Urothelium cell line (cell line): ENCODE results near the gene TMEM167B.
A peak's percentile ranks its signal among the peaks of the same experiment; 100 is the strongest.
"Not testable (repeated sequence)": the region's sequence is repeated elsewhere in the genome, so short reads cannot be mapped to it uniquely, and the experiment has no call there.

Experiments used
- DNase-seq: peaks from one replicate; pipeline ENCODE4 v3.0.0; 2011; ENCODE audit warnings: low spot score, mixed read lengths
- FAIRE-seq: peaks from 2 replicates; lab custom pipeline; 2011; peaks lifted over from hg19 to GRCh38; lab: Jason Lieb, UNC

TMEM167B gene

DNA sequence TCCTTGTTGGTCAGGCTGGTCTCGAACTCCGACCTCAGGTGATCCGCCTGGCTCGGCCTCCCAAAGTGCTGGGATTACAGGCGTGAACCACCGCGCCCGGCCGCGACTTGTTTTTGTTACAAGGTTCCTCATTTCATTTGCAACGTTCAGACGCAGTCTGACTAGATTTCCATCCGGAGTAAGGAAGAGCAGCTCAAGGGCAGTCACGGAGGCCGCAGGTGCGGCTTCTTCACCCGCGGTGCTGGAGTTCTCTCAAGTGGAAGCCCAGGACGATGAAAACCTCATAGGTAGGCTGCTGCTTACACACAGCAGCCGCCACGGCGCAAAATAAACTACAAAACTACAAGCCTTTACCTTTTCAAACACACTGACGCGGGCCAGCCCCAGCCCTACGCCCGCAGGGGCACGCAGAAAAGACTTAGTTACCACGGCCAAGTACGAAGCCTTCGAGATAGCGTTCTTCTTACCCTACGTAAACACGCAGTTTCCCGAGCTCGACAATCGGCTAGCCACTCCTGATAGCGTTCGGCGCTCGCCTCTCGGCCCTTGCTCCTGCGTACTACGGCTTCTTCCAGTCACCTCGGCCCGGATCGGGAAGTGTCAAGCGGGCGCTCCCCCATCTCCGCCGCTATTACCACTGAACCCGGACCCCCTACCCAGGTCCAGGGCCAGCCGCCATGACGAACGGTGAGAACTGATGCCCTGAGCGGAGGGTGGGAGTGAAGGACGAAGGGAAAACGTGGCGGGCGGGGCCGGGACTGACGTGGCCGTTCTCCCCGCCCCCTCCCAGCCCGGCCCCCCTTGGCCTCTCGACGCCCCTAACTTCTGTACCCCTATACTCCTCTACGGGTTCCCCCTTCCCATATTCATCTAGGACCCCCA lies at the start of gene TMEM167B:
Gene TMEM167B, plus strand, starts transcription at position 569 of the 882 bp plus-strand sequence. Its CDS starts 109 bp downstream, at position 678.
- peak; percentile 91 for DNase-seq
- peak; percentile 13 for FAIRE-seq

DNA sequence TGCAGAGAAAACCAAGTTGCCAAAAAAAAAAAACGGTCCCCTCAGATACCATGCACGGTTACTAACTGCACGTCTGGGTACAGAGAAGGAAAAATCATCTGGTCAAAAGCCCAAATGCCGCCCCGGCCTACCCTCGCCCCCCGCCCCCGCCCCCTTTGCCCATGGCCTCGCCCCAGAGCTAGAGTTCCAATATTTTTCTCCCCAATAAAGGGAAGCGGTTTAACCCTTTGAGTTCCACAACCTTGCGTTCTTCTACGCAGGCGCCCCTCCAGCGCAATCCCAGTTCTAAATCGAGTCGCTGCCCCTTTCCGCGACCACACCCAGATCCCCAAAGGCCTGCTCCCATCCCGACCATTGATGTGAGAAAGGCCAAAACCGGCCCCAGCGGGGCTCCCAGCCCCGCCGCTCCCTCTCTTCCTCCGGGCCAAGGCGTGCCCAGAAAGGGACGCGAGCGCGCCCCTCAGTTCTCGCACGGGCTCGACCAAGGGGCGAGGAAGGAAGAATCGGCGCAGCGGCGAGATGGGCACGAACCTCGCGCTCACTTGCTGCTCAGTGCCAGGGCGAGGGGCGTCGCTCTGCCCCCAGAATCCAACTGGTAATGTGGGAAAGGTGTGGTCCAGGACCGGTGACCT lies 49.5 kb upstream of the TMEM167B start:
- DNase-seq (peak; percentile 45), FAIRE-seq (no peak)

DNA sequence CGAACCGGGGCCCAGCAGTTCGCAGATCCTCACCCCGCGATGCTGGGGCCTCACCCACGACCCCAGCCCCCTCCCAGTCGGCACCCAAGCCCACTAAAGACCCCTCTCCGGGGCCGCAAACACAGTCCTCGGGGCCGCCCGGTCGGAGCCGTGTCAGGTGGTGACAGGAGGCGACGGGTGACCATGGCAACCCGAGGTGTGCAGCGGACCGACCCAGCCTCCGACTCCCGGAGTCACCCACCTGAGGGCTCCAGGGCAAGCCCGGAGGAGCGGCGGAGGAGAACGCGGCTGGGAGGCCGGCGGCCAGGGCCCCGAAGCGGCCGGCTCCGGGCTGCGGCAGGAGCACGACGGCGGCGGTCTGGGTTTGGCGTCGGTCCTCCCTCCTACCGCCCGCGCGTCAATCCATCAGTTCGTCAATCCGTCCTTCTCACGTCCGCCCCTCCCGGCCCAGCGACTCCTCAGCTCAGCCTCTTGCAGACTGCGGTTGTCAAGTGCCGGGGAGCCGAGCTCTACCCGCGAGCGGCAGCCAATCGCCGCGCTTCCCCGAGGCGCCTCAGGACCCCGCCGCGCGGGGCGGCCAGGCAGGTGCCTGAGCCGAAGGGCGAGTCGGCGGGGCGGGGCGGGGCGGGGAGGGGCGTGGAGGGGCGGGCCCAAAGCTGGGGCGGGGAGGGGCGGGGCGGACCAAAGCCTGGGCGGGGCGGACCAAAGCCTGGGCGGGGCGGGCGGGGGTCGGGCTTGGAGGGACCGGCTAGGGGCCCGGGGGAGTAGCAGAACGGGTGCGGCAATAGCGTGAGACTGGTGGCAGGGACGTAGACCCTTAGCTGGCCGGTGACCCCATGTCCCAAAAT lies 48.7 kb upstream of the TMEM167B start, which contains the start of gene WDR47:
Gene WDR47, minus strand, starts transcription at position 482 of the 848 bp plus-strand sequence. CDS start 18,590 bp downstream, outside the sequence.
- FAIRE-seq: peak; percentile 70
- peak; percentile 100 for DNase-seq

DNA sequence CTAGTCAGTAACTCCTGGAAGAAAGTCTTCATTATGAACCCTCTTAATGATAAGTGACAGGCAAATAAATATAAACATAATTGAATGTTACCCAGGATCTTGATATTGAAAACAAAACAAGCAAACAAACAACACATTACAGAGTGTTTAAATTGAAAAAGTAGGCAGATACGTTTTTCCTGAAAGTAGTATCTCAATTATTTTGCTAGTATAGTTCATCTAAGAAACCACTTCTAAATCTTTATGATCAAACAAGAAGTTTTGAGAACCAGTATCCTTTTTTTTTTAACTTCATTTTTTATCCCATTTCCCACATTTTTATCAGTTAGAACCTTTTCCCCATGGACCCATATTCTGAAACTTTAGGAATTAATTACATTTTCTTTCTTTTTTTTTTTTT lies 45.0 kb upstream of the TMEM167B start:
- FAIRE-seq: no peak
- no peak for DNase-seq

DNA sequence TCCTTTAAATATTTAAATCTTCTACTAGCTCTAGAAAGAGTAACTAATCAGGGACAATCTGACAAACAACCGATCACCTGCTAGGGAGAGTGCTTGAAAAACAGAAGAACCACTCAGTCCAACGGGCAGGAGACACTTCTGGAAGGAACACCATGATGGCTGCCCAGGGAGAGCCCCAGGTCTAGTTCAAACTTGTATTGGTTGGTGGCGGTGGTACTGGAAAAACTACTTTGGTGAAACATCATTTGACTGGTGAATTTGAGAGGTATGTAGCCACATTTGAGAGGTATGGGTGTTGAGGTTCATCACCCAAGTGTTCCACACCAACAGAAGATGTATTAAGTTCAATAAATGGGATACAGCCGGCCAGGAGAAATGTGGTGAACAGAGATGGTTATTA lies 43.9 kb upstream of the TMEM167B start:
- FAIRE-seq (no peak), DNase-seq (no peak)

DNA sequence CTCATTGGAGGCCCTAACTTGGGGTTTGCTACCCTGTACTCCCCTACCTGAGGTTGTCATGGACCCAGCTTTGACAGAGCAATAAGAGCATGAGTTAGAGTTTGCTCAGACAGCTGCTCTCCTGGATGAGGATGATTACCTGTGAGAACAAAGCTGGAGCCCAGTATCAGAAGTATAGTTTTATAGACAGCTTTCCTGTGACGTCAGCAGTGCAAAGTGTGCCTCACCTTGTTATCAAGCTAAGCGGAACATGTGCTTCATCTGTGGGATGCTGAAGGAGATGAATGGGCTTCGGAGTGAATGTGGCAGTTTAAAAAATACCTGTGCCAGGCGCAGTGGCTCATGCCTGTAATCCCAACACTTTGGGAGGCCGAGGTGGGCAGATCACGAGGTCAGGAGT lies 43.2 kb upstream of the TMEM167B start:
- DNase-seq (no peak), FAIRE-seq (no peak)

DNA sequence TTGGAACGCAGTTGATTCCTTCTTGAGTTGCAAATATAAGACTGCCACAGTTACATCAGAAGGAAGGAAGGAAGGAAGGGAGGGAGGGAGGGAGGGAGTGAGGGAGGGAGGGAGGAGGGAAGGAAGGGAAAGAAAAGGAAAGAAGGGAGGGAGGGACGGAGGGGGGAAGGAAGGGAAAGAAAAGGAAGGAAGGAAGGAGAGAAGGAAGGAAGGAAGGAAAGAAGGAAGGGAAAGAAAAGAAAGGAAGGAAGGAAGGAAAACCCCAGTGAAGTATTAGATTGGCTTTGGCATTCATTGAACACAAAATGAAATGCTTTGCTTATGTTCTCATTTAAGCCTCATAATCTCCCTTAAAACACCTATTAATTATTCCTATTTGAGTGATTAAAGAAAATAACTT lies 42.2 kb upstream of the TMEM167B start:
- DNase-seq (no peak), FAIRE-seq (no peak)

DNA sequence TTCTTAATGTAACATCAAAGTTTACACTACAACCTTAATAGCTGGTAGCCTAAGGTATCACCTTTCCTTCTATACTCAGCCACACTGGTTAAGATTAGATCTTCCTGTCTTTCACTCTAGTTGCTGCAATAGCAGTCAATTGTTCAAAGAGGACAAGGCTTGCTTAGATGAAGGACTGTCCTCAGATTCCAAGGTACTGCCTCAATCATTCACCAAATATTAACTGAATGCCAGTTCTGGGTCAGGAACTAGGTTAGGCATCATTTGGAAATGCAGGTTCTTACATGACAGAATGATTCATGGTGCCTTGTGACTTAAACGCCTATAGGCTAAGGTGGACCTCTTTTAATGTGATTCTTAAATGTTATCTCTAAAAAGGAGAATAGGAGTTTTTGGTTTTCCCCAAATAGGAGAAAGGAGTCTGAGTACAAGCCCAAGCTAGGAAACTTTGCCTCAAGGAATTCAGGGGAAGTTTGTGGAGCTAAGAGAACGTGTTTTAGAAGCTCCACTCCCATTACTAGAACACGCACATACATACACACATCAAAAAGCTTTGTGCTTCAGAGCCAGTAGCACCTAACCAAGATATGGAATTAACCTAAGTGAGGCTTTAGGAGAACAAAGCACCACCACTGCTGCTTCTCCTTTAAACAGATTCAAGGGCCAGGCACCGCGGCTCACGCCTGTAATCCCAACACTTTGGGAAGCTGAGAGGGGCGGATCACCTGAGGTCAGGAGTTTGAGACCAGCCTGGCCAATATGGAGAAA lies 40.2 kb upstream of the TMEM167B start:
- DNase-seq (no peak), FAIRE-seq (no peak)

DNA sequence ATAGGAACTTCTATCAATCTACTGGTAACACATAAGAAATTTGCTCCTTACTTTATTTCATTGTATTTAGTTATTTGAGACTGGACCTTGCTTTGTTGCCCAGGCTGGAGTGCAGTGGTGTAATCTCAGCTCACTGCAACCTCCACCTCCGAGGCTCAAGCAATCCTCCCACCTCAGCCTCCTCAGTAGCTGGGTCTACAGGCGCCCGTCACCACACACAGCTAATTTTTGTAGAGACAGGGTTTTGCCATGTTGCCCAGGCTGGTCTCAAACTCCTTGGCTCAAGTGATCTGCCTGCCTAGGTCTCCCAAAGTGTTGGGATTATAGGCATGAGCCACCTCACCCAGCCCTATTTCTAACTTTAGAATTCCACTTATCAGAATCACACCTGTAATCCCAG lies 38.4 kb upstream of the TMEM167B start:
- FAIRE-seq, DNase-seq: not testable (repeated sequence)

DNA sequence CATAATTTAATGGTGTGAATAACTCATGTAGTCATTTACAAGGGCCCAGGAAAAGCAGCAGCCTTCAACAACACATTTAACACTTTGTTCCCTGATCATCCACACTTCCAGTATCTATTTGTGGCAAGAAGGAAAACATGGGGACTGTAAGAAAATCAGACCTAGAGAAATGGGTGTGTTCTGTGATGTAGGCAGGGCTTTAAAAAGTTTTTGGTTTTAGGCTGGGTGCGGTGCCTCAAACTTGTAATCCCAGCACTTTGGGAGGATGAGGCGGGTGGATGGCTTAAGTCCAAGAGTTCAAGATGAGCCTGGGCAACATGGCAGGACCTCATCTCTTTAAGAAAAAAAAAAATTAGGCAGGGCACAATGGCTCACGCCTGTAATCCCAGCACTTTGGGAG lies 34.5 kb upstream of the TMEM167B start:
- DNase-seq (no peak), FAIRE-seq (no peak)

DNA sequence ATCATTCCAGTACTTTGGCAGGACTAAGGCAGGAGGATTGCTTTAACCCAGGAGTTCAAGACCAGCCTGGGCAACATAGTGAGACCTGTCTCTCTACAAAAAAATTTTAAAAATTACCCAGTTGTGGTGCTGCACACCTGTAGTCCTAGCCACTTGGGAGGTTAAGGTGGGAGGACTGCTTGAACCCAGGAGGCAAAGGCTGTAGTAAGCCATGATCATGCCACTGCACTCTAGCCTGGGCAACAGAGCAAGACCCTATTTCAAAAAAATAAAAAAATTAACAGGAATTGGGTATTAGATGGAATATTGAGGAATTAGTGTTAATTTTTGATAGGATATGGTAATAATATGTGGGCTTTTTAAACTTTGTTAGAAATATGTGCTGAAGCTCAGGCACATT lies 31.5 kb upstream of the TMEM167B start:
- FAIRE-seq (no peak), DNase-seq (no peak)

DNA sequence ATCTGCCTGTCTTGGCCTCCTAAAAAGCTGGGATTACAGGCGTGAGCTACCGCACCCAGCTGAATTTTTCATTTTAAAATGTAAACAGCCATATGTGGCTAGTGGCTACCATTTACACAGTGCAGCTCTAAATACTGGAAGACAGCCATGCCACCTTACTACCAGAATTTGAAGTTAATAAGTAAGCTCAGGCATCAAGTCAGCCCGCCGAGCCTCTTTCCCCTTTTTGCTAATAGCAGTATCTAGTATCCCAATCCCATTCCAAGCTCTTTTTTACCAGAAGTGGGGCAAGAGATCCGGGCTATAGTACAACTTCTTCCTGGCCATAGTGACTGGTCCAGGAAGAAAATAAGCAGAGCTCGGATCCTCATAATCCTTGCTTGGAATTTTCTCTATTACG lies 29.9 kb upstream of the TMEM167B start:
- no peak for DNase-seq
- no peak for FAIRE-seq

DNA sequence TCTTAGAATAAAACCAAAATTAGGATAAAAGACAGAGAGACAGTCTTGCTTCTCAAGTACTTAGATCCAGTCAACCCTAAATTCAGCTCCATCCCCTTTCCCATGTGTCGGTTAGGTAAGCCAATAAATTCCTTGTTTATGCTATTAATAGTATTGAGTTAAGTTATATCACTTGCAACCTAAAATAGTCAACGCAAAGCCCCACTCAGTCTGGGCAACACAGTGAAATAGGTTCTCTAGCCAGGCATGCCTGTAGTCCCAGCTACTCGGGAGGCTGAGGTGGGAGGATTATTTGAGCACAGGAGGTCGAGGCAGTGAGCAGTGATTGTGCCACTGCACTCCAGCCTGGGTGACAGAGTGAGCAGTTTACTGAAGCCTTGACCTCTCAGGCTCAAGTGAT lies 29.4 kb upstream of the TMEM167B start:
- FAIRE-seq (no peak), DNase-seq (no peak)

DNA sequence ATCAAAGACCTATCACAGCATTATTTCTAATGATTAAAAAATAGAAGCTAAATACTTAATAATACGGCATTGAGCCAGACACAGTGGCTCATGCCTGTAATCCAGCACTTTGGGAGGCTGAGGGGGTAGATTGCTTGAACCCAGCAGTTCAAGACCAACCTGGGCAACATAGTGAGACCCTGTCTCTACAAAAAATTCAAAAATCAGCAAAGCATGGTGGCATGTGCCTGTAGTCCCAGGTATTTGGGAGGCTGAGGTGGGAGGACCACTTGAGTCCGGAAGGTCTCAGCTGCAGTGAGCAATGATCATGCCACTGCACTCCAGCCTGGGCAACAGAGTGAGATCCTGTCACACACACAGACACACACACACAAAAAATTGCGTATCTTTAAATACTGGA lies 25.4 kb upstream of the TMEM167B start:
- FAIRE-seq (no peak), DNase-seq (no peak)

DNA sequence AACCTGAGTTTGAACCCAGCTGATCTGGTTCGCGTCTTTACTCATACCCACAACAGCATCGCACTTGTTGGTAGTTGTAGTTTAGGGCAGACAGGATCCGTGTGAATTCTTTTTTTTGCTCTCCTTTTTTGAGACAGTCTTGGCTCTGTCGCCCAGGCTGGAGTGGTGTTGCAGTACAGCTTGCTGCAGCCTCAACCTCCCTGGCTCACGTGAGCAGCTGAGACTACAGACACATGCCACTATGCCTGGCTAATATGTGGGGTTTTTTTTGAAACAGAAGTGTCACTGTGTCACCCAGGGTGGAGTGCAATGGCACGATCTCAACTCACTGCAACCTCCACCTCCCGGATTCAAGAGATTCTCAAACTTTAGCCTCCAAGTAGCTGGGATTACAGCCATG lies 22.7 kb upstream of the TMEM167B start:
- DNase-seq (no peak), FAIRE-seq (no peak)

DNA sequence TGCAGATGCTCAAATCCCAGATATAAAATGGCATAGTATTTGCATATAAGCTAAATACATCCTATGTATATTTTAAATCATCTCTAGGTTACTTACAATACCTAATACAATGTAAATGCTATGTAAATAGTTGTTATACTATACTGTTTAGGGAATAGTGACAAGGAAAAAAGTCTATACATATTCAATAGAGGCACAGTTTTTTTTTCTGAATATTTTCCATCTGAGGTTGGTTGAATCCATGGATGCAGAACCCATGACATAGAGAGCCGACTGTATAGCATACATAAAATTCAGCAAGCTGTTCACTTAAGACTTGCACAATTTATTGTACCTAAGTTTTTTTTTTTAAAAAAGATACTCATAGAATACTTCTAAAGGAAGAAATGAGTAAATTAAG lies 21.3 kb upstream of the TMEM167B start:
- DNase-seq (no peak), FAIRE-seq (no peak)

DNA sequence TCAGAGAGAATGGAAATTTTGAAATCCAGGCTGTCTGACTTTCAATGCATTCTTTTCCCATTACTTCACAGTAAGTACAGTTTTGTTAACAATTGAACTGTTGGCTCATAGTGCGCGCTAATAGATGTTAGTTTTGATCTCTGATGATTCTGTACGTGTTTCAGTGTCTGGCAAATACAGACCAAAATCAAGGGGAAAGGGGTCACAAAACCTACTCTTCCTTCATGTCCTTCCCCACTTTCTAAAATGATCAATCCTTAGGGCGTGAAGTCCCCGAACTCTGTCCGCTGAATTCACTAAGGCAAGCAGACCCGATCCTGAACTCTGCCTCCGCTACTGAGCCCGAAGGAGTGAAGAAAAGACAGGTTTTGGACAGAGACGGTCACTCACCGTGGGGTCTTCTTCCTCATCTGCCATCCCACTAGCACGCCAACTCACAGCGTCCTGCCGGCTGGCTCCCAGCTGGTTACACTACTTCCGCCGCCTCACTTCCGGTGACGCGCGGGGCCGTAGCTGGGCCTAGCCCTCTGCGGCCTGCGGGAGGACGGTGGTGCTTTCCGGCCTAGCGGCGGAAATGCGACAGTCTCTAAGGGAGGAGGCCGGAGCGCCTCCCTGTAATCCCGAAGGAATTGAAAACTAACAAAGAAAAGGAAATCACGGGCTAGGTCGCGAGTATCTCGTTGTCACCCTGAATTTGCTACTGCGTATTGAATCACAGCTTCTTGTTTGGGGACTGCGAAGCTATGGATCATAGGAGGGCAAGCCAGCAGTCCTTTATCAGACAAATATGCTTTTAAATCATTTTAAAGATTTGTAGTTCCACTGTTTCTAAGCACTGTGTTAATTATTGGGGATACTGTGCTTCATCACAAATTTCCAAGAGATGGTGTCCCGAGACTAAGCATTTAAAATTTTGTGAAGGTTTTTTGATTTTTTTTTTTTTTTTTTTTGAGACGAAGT lies 14.8 kb upstream of the TMEM167B start, which contains the start of gene TAF13:
Gene TAF13, minus strand, starts transcription at position 473 of the 960 bp plus-strand sequence. Its CDS starts 56 bp downstream, at position 417.
- FAIRE-seq: peak; percentile 91
- peak; percentile 98 for DNase-seq

DNA sequence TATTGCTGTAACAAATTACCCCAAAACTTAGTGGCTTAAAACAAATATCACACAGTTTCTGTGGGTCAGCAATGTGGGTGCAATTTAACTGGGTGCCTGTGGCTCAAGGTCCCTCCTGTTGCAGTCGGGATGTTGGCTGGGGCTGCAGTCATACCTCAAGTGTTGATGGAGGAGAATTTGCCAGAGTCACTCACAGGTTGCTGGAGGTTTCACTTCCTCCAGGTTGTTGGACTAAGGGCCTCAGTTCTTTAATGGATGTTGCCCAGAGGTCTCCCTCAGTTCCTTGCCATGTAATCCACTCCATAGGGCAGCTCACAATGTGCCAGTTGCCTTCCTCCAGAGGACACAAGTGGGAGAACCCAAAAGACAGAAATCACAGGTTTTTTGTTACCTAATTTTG lies 12.2 kb upstream of the TMEM167B start:
- FAIRE-seq: no peak
- no peak for DNase-seq

DNA sequence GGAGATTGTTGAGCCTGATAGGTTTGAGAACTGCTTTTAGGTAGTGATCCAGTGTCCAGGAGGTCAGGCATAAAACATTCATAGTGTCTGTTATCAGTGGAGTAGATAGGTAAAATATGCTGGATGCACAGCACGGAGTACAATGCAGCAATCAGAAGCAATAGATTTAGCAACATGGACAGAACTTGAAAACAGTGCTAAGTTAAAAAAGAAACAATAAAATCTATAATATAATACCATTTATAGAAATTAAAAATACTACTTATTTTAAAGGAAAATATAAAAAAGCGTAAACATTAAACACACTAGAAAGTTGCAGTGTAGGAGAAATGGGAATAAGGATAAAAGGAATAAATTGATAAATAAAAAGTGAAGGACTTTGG lies 11.3 kb upstream of the TMEM167B start:
- DNase-seq (no peak), FAIRE-seq (no peak)
